Central memory CD8-positive, alpha-beta T cell (primary cell): ENCODE measurements around the gene SDCCAG8.

Experiments
- ATAC-seq: fragments of 150-1000 bp; cut with Tn5 transposase; replicated peaks from 2 replicates; pipeline ENCODE4 v1.10.0; 2022; ENCODE audit warnings: mild to moderate bottlenecking, moderate FRiP score, moderate number of reproducible peaks; ENCODE audit not compliant: poor library complexity, severe bottlenecking; ENCODE audit errors: extremely low read depth
- DNase-seq, 2 donors: peaks; one replicate each; pipeline ENCODE4 v3.0.0; 2021; ENCODE audit warnings: low spot score in 2 of 2
- H3K27ac Mint-ChIP-seq: one replicate; pipeline ENCODE4 v1.8.0; 2022; ENCODE audit warnings: low read depth, mild to moderate bottlenecking, moderate library complexity, mixed read lengths
- H3K27me3 Mint-ChIP-seq: one replicate; pipeline ENCODE4 v1.8.0; 2022; ENCODE audit warnings: mixed read lengths
- H3K36me3 Mint-ChIP-seq: one replicate; pipeline ENCODE4 v1.8.0; 2022; ENCODE audit warnings: mild to moderate bottlenecking, moderate library complexity, mixed read lengths; ENCODE audit not compliant: insufficient read depth
- H3K4me1 Mint-ChIP-seq: one replicate; pipeline ENCODE4 v1.8.0; 2022; ENCODE audit warnings: mixed read lengths
- H3K4me3 Mint-ChIP-seq: one replicate; pipeline ENCODE4 v1.8.0; 2022; ENCODE audit warnings: mild to moderate bottlenecking, moderate library complexity, mixed read lengths
- H3K9me3 Mint-ChIP-seq: one replicate; pipeline ENCODE4 v1.8.0; 2022; ENCODE audit warnings: mixed read lengths

SDCCAG8 gene

GRCh38 chr1:243411472-243411871, 155.6 kb downstream of the SDCCAG8 start:
- no peaks in the 10 kb centered on the region for H3K27me3 Mint-ChIP-seq
- H3K4me1 Mint-ChIP-seq = peaks cover 15% of the 10 kb centered on the region
- H3K27ac Mint-ChIP-seq = no peak overlapping the region
- no peak for ATAC-seq
- no peaks in the 10 kb centered on the region for H3K9me3 Mint-ChIP-seq
- no peak for DNase-seq
- H3K4me3 Mint-ChIP-seq = no peak overlapping the region
- H3K36me3 Mint-ChIP-seq = peaks cover 2% of the 10 kb centered on the region

- no peaks in the 10 kb centered on the region for H3K9me3 Mint-ChIP-seq
Measured at GRCh38 chr1:243413431-243414151, 157.8 kb downstream of the SDCCAG8 start.

GRCh38 chr1:243414152-243414494, 158.3 kb downstream of the SDCCAG8 start:
- Mint-ChIP-seq H3K36me3 (peaks cover 2% of the 10 kb centered on the region), H3K27me3 (no peaks in the 10 kb centered on the region), H3K27ac (peak overlapping the region; percentile 8), H3K4me3 (no peak overlapping the region), H3K4me1 (peaks cover 18% of the 10 kb centered on the region), H3K9me3 (no peaks in the 10 kb centered on the region)
- ATAC-seq (no peak), DNase-seq (no peak)

More at GRCh38 chr1:243413431-243414151, 157.8 kb downstream of the SDCCAG8 start:
- ATAC-seq = peak; percentile 56
- no peak for DNase-seq
- H3K27me3 Mint-ChIP-seq = no peaks in the 10 kb centered on the region
- H3K4me3 Mint-ChIP-seq = no peak overlapping the region
- H3K36me3 Mint-ChIP-seq = peaks cover 2% of the 10 kb centered on the region
- peak overlapping the region; percentile 8 for H3K27ac Mint-ChIP-seq
- peaks cover 18% of the 10 kb centered on the region for H3K4me1 Mint-ChIP-seq

- no peak overlapping the region for H3K4me3 Mint-ChIP-seq
- H3K36me3 Mint-ChIP-seq = peaks cover 2% of the 10 kb centered on the region
- ATAC-seq (no peak), DNase-seq (no peak)
- no peaks in the 10 kb centered on the region for H3K27me3 Mint-ChIP-seq
- no peaks in the 10 kb centered on the region for H3K9me3 Mint-ChIP-seq
- H3K4me1 Mint-ChIP-seq = peaks cover 18% of the 10 kb centered on the region
- peak overlapping the region; percentile 10 for H3K27ac Mint-ChIP-seq
Measured at GRCh38 chr1:243415663-243416408, 160.0 kb downstream of the SDCCAG8 start.

GRCh38 chr1:243416495-243416894, 160.7 kb downstream of the SDCCAG8 start:
- H3K4me1 Mint-ChIP-seq = peaks cover 23% of the 10 kb centered on the region
- ATAC-seq = peak; percentile 69
- H3K27me3 Mint-ChIP-seq = no peaks in the 10 kb centered on the region
- H3K9me3 Mint-ChIP-seq = no peaks in the 10 kb centered on the region
- H3K36me3 Mint-ChIP-seq = peaks cover 2% of the 10 kb centered on the region
- H3K4me3 Mint-ChIP-seq = no peak overlapping the region
- peak overlapping the region; percentile 10 for H3K27ac Mint-ChIP-seq
- DNase-seq = no peak

DNA sequence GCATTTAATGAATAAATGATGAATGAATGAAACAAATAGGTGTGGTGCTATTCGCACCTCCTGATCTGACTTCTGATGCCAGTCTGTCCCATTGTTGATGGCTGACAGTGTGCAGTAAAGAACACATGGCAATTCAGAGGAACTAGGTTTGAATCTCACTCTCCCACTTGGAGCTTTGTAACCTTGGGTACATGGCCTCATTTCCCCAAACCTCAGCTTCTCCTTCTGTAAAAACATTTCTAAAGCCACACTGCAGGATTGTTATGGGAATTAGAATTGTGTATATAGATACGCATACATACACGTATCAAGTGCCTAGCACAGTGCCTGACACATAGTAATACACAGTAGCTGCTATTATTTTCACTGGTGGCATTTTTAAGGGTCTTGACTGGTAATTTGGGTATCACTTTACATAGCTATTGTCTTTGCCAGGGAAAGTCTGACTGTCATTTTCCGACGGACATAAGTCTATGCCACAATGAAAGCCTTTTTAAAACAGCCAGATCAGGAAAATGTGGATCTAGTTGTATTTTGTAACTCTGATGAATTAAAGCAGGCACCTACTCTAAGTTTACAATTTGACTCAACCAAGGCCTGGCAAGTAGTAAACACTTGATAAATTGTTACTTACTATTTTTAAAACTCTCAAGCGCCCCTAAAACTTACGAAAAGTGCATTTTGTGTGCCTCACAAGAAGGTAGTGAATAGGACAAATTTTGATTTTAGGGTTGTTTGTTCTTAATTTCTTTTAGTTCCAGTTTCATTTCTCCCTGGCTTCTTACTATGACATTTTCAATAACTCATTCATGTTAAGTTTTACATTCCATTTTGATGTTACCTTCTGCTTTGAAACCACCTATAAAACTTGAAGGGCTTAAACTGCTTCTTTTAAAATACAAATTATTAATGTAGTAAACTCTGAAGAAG, 164.4 kb downstream of the SDCCAG8 start:
- DNase-seq (no peak), ATAC-seq (no peak)
- Mint-ChIP-seq H3K4me3 (no peak overlapping the region), H3K27me3 (no peaks in the 10 kb centered on the region), H3K4me1 (peaks cover 24% of the 10 kb centered on the region), H3K27ac (no peak overlapping the region), H3K36me3 (peaks cover 4% of the 10 kb centered on the region), H3K9me3 (no peaks in the 10 kb centered on the region)

DNA sequence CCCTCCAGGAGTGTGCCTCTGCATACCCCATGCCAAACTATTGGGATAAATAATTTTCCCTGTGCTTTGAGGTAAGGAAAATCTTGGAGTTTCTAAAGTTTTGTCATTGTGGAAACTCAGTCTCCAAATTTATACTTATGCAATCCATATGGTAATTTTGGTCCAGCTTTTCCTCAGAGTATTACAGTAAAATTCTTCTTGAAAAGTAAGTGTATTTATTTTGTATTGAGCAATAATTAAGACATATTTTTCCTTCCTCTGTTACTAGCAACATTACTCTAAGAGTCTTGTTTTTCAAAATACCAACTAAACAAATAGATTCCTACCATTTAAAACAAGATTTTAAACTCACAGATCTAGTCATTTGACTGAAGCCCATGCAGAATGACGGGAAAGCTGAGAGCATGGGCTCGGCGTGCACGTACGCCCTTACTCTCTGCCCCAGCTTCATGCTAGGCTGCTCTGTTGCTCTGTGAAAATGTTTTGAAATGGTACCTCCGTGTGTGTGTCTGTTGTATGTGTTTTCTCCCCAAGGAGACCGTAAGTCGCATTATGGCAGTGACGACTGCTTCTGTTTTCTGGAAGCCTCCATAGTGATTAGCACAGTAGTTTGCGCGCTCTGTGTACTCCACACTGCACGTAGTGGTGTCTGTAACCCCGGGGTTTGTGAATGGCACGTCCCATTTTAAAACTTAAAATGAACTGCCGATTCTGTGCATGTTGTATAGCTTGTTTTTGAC, 165.3 kb downstream of the SDCCAG8 start:
- Mint-ChIP-seq H3K36me3 (peaks cover 4% of the 10 kb centered on the region), H3K4me1 (peaks cover 19% of the 10 kb centered on the region), H3K9me3 (no peaks in the 10 kb centered on the region), H3K4me3 (peak overlapping the region; percentile 10), H3K27ac (peak overlapping the region; percentile 12), H3K27me3 (no peaks in the 10 kb centered on the region)
- DNase-seq = no peak
- ATAC-seq = no peak

DNA sequence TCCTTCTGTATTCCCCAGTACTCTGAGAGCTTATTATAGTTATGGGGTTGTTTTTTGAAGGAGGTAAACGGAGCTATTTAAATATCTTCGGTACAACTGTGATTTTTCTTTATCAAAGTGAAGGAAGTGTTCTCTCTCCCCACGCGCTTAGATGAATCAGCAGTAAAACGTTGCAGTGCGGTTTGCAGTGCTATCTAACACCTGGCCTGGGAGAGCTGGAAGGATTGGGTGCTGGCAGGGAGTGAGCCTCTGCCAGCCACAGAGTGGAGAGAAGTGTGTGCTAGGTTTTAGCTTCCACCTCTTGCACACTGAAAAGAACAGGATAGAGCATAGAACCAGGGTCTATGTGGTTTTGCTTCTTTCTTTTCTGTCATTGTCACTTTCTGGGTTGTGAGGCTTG, 165.9 kb downstream of the SDCCAG8 start:
- ATAC-seq (peak; percentile 96), DNase-seq (peak in 1 of 2 donors; percentile 29)
- Mint-ChIP-seq H3K4me3 (peak overlapping the region; percentile 10), H3K27ac (peak overlapping the region; percentile 12), H3K4me1 (peaks cover 14% of the 10 kb centered on the region), H3K9me3 (no peaks in the 10 kb centered on the region), H3K27me3 (no peaks in the 10 kb centered on the region), H3K36me3 (peaks cover 2% of the 10 kb centered on the region)

GRCh38 chr1:243422362-243422761, 166.5 kb downstream of the SDCCAG8 start:
- ATAC-seq (no peak), DNase-seq (no peak)
- peak overlapping the region; percentile 10 for H3K4me3 Mint-ChIP-seq
- H3K4me1 Mint-ChIP-seq = peaks cover 14% of the 10 kb centered on the region
- H3K27ac Mint-ChIP-seq = no peak overlapping the region
- no peaks in the 10 kb centered on the region for H3K27me3 Mint-ChIP-seq
- H3K36me3 Mint-ChIP-seq = peaks cover 2% of the 10 kb centered on the region
- no peaks in the 10 kb centered on the region for H3K9me3 Mint-ChIP-seq

- no peak for ATAC-seq
- Mint-ChIP-seq H3K9me3 (no peaks in the 10 kb centered on the region), H3K4me3 (no peak overlapping the region), H3K36me3 (peaks cover 3% of the 10 kb centered on the region), H3K27ac (no peak overlapping the region), H3K27me3 (no peaks in the 10 kb centered on the region), H3K4me1 (no peaks in the 10 kb centered on the region)
- DNase-seq = no peak
Measured at GRCh38 chr1:243428084-243428483, 172.2 kb downstream of the SDCCAG8 start.

DNA sequence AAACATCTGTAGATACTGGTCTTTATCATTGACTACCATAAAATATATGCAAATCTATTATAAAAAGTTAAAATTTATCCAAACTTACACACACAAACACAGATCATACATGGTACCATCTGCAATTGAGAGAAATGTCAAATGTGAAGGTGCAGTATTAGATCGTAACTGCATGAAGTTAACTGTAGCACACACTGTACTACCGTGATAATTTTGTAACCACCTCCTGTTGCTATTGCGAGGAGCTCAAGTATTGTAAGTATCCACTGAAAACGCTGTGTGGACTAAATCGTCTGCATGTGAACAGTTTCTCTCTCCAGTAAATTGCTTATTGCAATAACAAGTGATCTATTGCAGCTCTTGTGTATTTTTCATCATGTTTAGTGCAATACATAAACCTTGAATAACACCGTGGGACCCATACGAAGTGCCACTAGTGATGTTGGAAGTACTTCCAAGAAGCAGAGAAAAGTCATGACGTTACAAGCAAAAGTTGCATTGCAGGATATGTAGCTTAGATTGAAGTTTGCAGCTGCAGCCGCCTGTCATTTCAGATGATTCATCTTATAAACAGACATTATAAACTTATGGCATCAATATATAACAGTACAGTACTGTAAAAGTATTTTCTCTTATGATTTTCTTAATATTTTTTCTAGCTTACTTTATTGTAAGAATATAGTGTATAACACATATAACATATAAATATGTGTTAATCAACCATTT, 172.9 kb downstream of the SDCCAG8 start:
- DNase-seq (no peak), ATAC-seq (no peak)
- no peak overlapping the region for H3K27ac Mint-ChIP-seq
- no peak overlapping the region for H3K4me3 Mint-ChIP-seq
- no peaks in the 10 kb centered on the region for H3K27me3 Mint-ChIP-seq
- no peaks in the 10 kb centered on the region for H3K4me1 Mint-ChIP-seq
- H3K9me3 Mint-ChIP-seq = no peaks in the 10 kb centered on the region
- H3K36me3 Mint-ChIP-seq = peaks cover 3% of the 10 kb centered on the region
